Natural killer cell (primary cell): ENCODE results near the gene HELZ2. TPM values are rescaled to one million over a fixed set of nuclear protein-coding genes. Genes with fewer than 3 reads are reported as not detected.
"Not testable (repeated sequence)": the region's sequence is repeated elsewhere in the genome, so short reads cannot be mapped to it uniquely, and the experiment has no call there.

Experiments
- ATAC-seq, 3 donors: fragments of 150-1000 bp in 2 of 3; fragments of 200-7000 bp in 1 of 3; cut with Tn5 transposase; 1 replicate in 1 of 3; 2 replicates in 2 of 3; pipeline ENCODE4 v1.10.0; 2021; ENCODE audit warnings: mild to moderate bottlenecking in 2 of 3, moderate library complexity in 2 of 3
- DNase-seq, 2 donors: peaks; one replicate each; pipeline versions ENCODE4 v3.0.0 to v3.0.0-alpha.2; 2013 to 2021; ENCODE audit warnings: mixed read lengths in 1 of 2
- H3K27ac ChIP-seq: one replicate; pipeline ENCODE4 v1.5.1; 2013; ENCODE audit warnings: mild to moderate bottlenecking, low read length
- H3K27me3 ChIP-seq: one replicate; pipeline ENCODE4 v1.6.1; 2013; ENCODE audit warnings: low read length; ENCODE audit not compliant: control insufficient read depth, insufficient read depth
- H3K36me3 ChIP-seq: one replicate; pipeline ENCODE4 v1.6.1; 2013; ENCODE audit warnings: low read length; ENCODE audit not compliant: control insufficient read depth, insufficient read depth
- H3K4me1 ChIP-seq: one replicate; pipeline ENCODE4 v1.6.1; 2013; ENCODE audit warnings: low read length; ENCODE audit not compliant: control insufficient read depth, insufficient read depth
- H3K4me3 ChIP-seq: one replicate; pipeline ENCODE4 v1.5.1; 2013; ENCODE audit warnings: low read length
- H3K9me3 ChIP-seq: one replicate; pipeline ENCODE4 v1.6.1; 2013; ENCODE audit warnings: low read length; ENCODE audit not compliant: control insufficient read depth, insufficient read depth
- H3K27ac Mint-ChIP-seq, 2 donors: one replicate each; pipeline ENCODE4 v1.8.0; 2022; ENCODE audit warnings: mild to moderate bottlenecking in 2 of 2, mixed read lengths in 2 of 2, moderate library complexity in 1 of 2
- H3K27me3 Mint-ChIP-seq, 2 donors: one replicate each; pipeline ENCODE4 v1.8.0; 2022; ENCODE audit warnings: low read depth in 2 of 2, mixed read lengths in 2 of 2
- H3K36me3 Mint-ChIP-seq: one replicate; pipeline ENCODE4 v1.8.0; 2022; ENCODE audit warnings: mixed read lengths
- H3K4me1 Mint-ChIP-seq, 2 donors: one replicate each; pipeline ENCODE4 v1.8.0; 2022; ENCODE audit warnings: mixed read lengths in 2 of 2
- H3K4me3 Mint-ChIP-seq: one replicate; pipeline ENCODE4 v1.8.0; 2022; ENCODE audit warnings: mild to moderate bottlenecking, moderate library complexity, mixed read lengths
- H3K9me3 Mint-ChIP-seq, 2 donors: one replicate each; pipeline ENCODE4 v1.8.0; 2022; ENCODE audit warnings: mixed read lengths in 2 of 2
- WGBS: methylation state at CpG from one replicate; pipeline ENCODE4 v1.1.7; 2013; ENCODE audit warnings: missing lambda C conversion rate; ENCODE audit not compliant: insufficient coverage; 5-methylcytosine and 5-hydroxymethylcytosine counted together
- intact Hi-C: fragments of 100-400 bp; cut with micrococcal nuclease; formaldehyde crosslinking; loops from one replicate; pipeline ENCODE4 v1.14.2; 2022
- total RNA-seq, 4 donors: library from RNA; stranded (reverse); fragments of 120-200 nt in 1 of 4; gene quantifications; one replicate each; pipeline versions ENCODE4 v1.2.3 to v1.2.4, GENCODE V29; 2013 to 2022
- TF ChIP-seq, protein P1 (sequence below): fragments of 200-600 bp; IDR thresholded peaks from one replicate; pipeline ENCODE4 v1.8.0; 2022; ENCODE audit warnings: antibody characterized with exemption

The HELZ2 gene
- total RNA-seq, 3 donors from 2014 or later (not counting 1 experiment from before 2014, with no cell fraction given): 85.2 to 90.7 (median 89.4) TPM

- peaks cover 16% of the 10 kb centered on the region in 2 donors for H3K4me1 Mint-ChIP-seq
- H3K9me3 ChIP-seq: no peaks in the 10 kb centered on the region
- no peaks in the 10 kb centered on the region for H3K27me3 Mint-ChIP-seq
- intact Hi-C loops: no loop called here
- H3K27me3 ChIP-seq: no peaks in the 10 kb centered on the region
- H3K27ac Mint-ChIP-seq: no peak overlapping the region
- H3K4me3 Mint-ChIP-seq: no peak overlapping the region
- no peak for DNase-seq
- peaks cover 32% of the 10 kb centered on the region for H3K36me3 ChIP-seq
- 93% methylated on average over 8 of the region's 8 CpGs for WGBS
- no peaks in the 10 kb centered on the region for H3K9me3 Mint-ChIP-seq
- H3K27ac ChIP-seq: no peak overlapping the region
- H3K4me3 ChIP-seq: no peak overlapping the region
- no peaks in the 10 kb centered on the region for H3K36me3 Mint-ChIP-seq
- ATAC-seq: no peak
- H3K4me1 ChIP-seq: peaks cover 7% of the 10 kb centered on the region
- TF ChIP-seq, protein P1, sequence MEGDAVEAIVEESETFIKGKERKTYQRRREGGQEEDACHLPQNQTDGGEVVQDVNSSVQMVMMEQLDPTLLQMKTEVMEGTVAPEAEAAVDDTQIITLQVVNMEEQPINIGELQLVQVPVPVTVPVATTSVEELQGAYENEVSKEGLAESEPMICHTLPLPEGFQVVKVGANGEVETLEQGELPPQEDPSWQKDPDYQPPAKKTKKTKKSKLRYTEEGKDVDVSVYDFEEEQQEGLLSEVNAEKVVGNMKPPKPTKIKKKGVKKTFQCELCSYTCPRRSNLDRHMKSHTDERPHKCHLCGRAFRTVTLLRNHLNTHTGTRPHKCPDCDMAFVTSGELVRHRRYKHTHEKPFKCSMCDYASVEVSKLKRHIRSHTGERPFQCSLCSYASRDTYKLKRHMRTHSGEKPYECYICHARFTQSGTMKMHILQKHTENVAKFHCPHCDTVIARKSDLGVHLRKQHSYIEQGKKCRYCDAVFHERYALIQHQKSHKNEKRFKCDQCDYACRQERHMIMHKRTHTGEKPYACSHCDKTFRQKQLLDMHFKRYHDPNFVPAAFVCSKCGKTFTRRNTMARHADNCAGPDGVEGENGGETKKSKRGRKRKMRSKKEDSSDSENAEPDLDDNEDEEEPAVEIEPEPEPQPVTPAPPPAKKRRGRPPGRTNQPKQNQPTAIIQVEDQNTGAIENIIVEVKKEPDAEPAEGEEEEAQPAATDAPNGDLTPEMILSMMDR: no peak
Observed at GRCh38 chr20:63617876-63618265, 43.8 kb upstream of the HELZ2 start.

GRCh38 chr20:63617092-63617875 lies 43.2 kb upstream of the HELZ2 start:
- H3K4me1 ChIP-seq: peaks cover 13% of the 10 kb centered on the region
- H3K4me3 ChIP-seq: no peak overlapping the region
- peaks cover 33% of the 10 kb centered on the region for H3K36me3 ChIP-seq
- no peak overlapping the region for H3K27ac Mint-ChIP-seq
- H3K9me3 Mint-ChIP-seq: no peaks in the 10 kb centered on the region
- H3K4me3 Mint-ChIP-seq: no peak overlapping the region
- H3K36me3 Mint-ChIP-seq: no peaks in the 10 kb centered on the region
- no peaks in the 10 kb centered on the region for H3K27me3 ChIP-seq
- H3K9me3 ChIP-seq: no peaks in the 10 kb centered on the region
- TF ChIP-seq, protein P1: no peak
- H3K4me1 Mint-ChIP-seq: peaks cover 13 to 22% of the 10 kb centered on the region in 2 donors
- H3K27me3 Mint-ChIP-seq: no peaks in the 10 kb centered on the region
- 97% methylated on average over 40 of the region's 41 CpGs for WGBS
- H3K27ac ChIP-seq: no peak overlapping the region
- no peak for DNase-seq
- intact Hi-C loops: no loop called here
- ATAC-seq: no peak

- Histone ChIP-seq H3K36me3 (peaks cover 30% of the 10 kb centered on the region), H3K4me1 (peaks cover 22% of the 10 kb centered on the region)
- H3K27me3 Mint-ChIP-seq, H3K4me3 ChIP-seq, DNase-seq, intact Hi-C loops, H3K9me3 ChIP-seq, H3K27ac ChIP-seq, H3K27me3 ChIP-seq, H3K9me3 Mint-ChIP-seq, H3K4me3 Mint-ChIP-seq, ATAC-seq, H3K27ac Mint-ChIP-seq, H3K36me3 Mint-ChIP-seq: not testable (repeated sequence)
- WGBS: 88% methylated on average over 14 of the region's 18 CpGs
- TF ChIP-seq, protein P1: peak; percentile 15
- H3K4me1 Mint-ChIP-seq: peaks cover 11 to 15% of the 10 kb centered on the region in 2 donors
Observed at GRCh38 chr20:63613863-63614594, 40.0 kb upstream of the HELZ2 start.
